GM21526 (cell line): ENCODE measurements around the gene AFF1.
"Not testable (repeated sequence)": the region's sequence is repeated elsewhere in the genome, so short reads cannot be mapped to it uniquely, and the experiment has no call there.

Source experiments
- ATAC-seq: cut with Tn5 transposase; IDR thresholded peaks from one replicate; pipeline ENCODE4 v1.9.1; 2021; ENCODE audit warnings: moderate library complexity; ENCODE audit not compliant: unreplicated experiment, low FRiP score

The AFF1 gene

DNA sequence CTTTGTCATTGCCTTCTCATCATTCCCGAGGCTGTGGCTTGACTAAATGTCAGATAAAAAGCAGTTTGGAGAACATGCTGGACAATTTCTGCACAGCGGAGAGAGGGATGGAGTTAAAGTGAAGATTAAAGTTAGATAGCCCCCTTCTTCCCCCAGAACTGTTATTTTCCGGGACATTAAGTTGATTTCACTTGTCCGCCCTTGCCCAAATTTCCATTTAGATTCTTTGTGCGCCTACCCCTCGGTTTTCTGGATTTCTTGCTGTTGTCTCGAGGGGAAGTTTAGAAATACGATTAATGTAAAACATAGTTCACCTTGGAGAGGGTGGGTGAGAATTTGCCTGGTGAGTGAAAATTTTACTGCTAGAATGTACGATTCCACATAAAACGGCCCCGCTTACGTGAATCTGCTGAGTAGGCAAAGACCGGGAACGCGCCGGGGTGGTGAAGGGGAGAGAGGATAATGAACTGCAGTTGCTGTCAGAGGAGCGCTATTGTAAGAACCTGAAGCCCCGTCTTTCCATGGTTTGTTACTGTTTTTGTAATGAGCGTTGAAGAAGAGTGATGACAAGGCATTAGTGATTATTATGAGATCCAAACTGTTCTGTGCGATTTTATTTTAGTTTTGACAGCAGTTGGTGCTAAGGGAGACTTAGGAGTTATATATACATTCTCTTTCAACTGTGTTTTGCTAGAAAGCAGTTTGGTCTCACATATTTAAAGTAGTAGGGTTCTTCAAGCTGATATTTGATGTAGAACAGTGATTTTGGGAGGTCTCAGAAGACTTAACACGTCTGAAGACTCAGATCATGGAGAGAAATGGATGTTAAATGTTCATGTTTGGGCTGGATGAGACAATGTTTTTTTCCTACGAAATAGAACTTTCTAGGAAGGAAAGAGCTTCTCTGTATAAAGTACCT, 73.0 kb downstream of the AFF1 start:
- ATAC-seq: no peak

DNA sequence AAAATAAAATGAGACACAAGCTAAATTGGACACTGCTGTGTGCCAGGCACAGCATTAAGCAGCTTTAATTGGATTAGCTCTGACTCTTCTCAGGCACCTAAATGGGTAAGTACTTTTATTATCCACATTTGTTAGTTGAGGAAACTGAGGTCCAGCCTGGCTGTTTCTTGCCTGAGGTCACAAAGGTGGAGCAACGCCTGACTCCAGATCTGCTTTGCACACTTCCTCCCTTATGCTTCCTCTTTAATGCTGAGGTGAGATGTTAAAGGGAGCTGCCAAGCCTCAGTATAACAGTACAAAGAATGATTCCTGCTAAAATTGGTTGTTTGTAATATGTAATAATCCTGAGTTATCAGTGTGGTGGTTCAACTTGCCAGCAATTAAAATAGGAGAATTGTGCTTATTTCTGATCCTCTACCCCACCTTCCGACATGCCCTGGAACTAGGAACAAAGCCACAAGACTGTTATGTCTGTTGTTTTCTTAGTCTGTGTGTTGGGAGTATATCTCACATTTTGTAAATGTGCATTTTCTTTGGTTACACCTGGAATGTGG, 74.4 kb downstream of the AFF1 start:
- ATAC-seq: no peak

DNA sequence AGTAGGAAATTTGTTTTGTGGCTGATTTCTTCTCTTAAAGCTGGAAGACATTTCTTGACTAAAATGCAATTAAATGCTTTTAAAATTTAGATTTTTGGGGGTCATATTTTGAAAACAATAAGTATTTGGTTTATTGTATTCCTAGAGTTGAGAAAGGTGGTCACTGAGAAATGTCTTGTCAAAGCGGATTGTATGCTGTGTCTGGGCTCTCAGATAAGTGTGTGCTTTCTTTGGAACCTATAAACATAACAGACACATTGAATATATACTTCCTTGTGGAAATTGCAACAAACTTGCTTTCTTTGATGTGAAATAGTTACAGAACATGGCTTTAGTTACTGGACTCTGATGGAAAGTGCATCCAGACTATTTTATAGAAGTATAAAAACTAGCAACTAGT, 75.4 kb downstream of the AFF1 start:
- no peak for ATAC-seq

DNA sequence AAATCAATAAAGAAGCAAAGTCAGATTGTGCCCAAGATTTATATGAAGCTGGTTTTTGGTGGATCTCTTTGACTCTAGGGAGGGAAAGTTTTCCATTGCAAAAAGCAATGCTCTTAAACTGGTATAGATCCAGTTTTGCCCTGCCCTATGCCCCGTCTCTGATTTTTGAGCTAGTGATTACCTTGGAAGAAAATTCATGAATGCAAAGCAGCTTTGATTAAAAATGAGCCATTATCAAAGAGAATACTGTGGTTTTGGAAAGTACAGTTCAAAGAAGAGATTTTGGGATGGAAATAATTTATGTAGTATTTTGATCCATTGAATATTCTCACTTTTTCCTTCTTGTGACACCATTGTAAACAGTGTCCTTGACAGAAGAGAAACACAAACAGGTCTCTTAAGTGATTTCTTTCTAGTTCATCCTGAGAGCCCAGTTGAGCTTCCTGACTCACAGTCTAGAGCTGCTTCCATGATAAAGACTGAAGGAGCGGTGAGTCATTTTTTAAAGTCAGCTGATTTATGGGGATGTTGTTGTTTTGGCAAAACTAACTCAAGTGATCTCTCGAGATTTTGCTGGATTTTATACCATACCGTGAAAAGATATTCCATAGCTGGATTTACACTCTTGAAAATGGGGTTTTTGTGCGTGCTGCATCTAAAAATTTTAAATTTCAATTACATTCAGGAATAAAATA, 76.7 kb downstream of the AFF1 start:
- no peak for ATAC-seq

GRCh38 chr4:87012265-87012953, 77.6 kb downstream of the AFF1 start:
- no peak for ATAC-seq

DNA sequence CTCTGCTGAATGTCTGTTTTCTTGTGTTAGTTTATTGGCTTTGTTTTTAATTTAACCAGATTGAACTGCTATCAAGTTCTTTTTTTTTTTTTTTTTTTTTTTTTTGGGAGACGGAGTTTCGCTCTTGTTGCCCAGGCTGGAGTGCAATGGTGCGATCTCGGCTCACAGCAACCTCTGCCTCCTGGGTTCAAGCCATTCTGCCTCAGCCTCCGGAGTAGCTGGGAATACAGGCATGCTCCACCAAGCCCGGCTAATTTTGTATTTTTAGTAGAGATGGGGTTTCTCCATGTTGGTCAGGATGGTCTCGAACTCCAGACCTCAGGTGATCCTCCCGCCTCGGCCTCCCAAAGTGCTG, 78.1 kb downstream of the AFF1 start:
- not testable (repeated sequence) for ATAC-seq

DNA sequence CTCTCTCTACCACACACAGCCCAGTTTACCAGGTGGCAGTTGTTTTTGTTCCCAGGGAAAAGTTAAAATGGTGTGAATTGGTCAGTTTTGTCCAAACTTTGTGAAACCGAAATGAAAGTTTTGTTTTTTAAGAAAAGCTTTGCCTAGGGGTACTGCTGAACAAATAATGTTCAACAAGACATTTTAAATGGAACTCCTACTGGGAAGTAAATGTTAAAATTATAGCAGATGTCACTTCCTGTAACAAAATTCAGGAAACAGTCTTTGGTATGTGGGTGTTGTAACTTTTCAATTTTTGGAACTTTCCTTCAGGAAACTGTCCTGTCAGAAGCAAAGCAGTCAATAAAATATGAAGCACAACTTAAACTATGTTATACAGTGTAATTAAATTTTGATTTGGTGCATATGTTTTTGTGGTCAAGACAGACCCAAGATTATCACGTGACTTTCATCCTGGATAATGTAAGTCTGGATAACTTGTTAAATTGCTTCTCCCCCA, 79.5 kb downstream of the AFF1 start:
- no peak for ATAC-seq

GRCh38 chr4:87015416-87015815, 80.6 kb downstream of the AFF1 start:
- no peak for ATAC-seq

DNA sequence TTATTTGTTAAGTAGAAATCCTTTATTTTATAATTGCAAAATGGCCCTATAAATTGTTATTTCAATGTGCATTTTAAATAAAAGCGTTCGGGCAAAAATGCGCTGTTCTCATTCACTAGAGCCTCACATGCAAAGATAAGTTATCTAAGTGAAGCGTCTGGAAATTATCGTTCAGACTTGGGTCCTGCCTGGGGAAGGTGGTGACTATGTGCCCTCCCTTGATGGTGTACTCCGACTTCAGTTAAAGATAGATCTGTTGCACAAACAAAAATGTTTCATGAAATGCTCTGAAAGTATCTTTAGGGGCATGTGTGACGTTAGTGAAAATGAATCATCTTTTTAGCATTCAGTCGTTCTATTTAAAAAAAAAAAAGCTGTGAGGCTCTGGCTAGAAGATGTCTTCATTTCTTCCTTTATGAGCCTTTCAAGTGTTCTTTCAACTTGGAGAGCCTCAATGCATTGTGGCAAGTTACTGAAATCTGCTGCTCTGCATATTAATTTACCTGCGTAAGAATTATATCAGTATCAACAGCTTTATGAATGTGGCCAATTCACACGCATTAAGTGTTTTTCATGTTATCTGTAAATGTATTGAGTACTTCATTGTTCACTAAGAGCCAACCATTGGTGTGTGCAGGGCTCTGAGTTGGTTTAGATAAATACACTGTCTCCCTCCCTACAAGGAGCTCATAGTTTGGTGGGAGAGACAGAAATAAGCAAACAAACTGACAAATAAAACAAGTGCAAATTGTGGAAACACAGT, 83.0 kb downstream of the AFF1 start:
- no peak for ATAC-seq

- ATAC-seq: no peak
Measured at GRCh38 chr4:87018753-87019152, 83.9 kb downstream of the AFF1 start.

DNA sequence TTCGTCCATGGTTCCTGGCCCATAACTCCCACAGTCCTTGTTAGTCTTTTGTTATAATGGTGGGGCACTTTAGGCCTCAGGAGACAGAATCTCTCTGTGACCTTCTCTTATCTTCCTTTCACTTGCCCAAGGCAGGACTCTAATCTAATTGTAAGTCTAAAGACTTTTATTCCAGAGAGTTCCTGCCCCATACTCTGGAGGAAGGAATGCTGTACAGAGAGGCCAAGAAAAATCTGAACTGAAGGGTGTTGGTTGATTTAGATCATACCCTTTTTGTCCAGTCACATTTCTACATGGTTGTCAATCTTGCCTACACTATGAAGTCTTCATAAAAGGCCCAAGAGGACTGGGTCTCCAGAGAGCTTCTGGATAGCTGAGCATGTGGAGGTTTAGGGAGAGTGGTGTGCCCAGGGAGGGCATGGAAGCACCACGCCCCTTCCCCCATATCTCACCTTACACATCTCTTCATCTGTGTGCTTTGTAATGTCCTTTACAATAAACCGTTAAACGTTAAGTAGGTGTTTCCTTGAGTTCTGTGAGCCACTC, 84.5 kb downstream of the AFF1 start:
- no peak for ATAC-seq

- ATAC-seq: no peak
Measured at GRCh38 chr4:87019898-87020297, 85.1 kb downstream of the AFF1 start.

DNA sequence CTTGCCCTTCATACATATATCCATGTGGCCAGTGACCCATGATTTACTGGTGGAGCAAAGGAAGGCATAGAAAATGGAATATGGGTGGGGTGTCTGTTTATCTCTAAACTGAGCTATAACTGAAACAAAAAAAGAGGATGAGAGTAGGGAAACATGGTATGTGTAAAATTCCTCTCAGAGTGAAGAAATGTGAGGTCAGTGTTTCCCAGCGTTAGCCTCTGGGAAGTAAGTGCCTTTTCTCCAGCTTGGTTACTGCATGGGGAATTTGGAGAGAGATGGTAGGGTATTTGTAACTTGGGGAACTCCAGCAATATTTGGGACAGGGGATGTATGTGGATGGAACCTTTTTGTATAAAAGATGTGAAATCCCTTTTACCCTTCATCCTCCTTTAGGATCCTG, 89.4 kb downstream of the AFF1 start:
- no peak for ATAC-seq

GRCh38 chr4:87025023-87025613, 90.3 kb downstream of the AFF1 start:
- ATAC-seq: no peak

- ATAC-seq: no peak
Measured at GRCh38 chr4:87025614-87026041, 90.8 kb downstream of the AFF1 start.

GRCh38 chr4:87026800-87027495, 92.1 kb downstream of the AFF1 start:
- ATAC-seq: peak; percentile 85

GRCh38 chr4:87029356-87029755, 94.5 kb downstream of the AFF1 start:
- no peak for ATAC-seq

- ATAC-seq: no peak
Measured at GRCh38 chr4:87030124-87030523, 95.3 kb downstream of the AFF1 start.
